Measurements from ENCODE around the gene FLOT1. TPM values are rescaled to one million over a fixed set of nuclear protein-coding genes. Genes with fewer than 3 reads are reported as not detected.

FLOT1 gene
- total RNA-seq, 1 donor, result 119 TPM

DNA sequence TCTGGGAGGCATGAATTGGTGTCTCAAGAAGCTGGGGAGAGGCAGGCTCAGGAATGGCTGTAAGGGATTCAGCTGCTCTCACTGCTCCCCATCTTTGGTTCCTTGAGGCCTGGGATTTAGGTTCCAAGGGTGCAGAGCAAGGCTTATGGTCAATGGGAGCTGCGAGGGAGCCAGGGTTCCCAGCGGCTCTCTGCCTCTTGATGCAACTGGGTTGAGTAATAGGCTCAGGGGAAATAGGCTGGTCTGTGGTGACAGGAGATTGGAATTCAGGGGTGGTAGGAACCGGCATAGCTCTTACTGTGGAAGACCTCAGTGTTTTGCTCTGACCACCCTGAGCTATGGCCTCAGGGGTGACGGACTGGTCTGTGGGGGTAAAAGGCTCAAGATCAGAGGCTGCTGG is 38.7 kb downstream of the FLOT1 start:
- TF ChIP-seq, protein P1, sequence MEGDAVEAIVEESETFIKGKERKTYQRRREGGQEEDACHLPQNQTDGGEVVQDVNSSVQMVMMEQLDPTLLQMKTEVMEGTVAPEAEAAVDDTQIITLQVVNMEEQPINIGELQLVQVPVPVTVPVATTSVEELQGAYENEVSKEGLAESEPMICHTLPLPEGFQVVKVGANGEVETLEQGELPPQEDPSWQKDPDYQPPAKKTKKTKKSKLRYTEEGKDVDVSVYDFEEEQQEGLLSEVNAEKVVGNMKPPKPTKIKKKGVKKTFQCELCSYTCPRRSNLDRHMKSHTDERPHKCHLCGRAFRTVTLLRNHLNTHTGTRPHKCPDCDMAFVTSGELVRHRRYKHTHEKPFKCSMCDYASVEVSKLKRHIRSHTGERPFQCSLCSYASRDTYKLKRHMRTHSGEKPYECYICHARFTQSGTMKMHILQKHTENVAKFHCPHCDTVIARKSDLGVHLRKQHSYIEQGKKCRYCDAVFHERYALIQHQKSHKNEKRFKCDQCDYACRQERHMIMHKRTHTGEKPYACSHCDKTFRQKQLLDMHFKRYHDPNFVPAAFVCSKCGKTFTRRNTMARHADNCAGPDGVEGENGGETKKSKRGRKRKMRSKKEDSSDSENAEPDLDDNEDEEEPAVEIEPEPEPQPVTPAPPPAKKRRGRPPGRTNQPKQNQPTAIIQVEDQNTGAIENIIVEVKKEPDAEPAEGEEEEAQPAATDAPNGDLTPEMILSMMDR (IDR thresholded peaks at IDR 0.05; ENCODE audit: insufficient read depth, low read depth, low read length), result no peak
- no peak overlapping the region for H3K4me3 ChIP-seq (ENCODE audit: low read depth, low read length)
- DNase-seq (ENCODE audit: low read depth), result no peak

DNA sequence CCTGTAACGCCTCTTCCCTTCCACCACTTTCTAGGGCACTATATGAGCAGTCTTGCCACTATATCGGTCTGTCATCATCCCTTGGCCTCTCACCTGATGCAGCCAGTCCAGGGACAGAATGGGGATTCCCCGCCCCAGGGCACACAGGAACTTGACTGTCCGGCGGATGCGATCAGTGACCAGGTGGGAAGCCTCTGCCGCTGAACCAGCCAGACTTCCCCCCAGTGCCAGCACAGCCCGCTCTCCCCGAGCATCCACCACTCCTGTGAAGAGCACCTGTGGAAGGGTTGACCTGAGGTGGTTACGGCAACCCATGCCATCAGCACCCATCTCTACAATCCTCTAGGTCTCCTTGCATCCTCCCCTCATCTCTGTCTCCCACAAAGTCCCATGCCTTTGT is 39.5 kb downstream of the FLOT1 start:
- H3K4me3 ChIP-seq (ENCODE audit: low read depth, low read length), result no peak overlapping the region
- DNase-seq (ENCODE audit: low read depth), result no peak
- TF ChIP-seq, protein P1 (IDR thresholded peaks at IDR 0.05; ENCODE audit: insufficient read depth, low read depth, low read length), result no peak

DNA sequence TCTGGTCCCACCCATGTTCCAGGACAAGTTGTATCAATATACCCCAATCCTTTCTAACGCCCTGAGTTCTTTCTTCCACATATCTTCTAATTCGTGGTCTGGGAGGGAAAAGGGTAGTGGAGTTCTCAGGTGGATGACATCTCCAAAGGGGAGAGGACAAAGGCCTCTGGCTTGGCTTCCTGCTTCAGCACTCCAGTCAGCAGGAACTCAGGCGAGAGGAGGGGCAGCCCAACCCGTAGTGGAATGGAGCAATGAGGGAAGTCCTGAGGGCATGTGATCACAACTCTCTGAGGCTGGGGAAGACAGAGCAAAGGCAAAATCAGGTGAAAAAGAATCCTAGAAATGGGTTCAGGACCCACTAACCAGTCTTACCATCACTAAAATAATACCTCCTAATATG is 42.1 kb downstream of the FLOT1 start:
- DNase-seq (ENCODE audit: low read depth), result no peak
- TF ChIP-seq, protein P1 (IDR thresholded peaks at IDR 0.05; ENCODE audit: insufficient read depth, low read depth, low read length), result no peak
- no peak overlapping the region for H3K4me3 ChIP-seq (ENCODE audit: low read depth, low read length)

DNA sequence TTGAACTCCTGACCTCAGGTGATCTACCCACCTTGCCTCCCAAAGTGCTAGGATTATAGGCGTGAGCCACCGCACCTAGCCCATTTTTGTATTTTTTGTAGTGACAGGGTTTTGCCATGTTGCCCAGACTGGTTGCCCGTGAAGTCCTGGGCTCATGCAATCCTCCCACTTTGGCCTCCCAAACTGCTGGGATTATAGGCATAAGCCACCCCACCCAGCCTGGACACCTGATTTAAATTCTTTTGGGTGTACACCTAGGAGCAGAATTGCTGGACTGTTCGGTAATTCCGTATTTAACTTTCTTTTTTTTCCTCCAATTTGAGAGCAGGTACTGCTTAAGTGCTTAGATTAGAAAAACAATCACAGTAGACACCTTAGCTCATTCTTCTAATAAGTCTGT is 46.1 kb downstream of the FLOT1 start:
- H3K4me3 ChIP-seq (ENCODE audit: low read depth, low read length), result no peak overlapping the region
- TF ChIP-seq, protein P1 (IDR thresholded peaks at IDR 0.05; ENCODE audit: insufficient read depth, low read depth, low read length), result no peak
- no peak for DNase-seq (ENCODE audit: low read depth)

DNA sequence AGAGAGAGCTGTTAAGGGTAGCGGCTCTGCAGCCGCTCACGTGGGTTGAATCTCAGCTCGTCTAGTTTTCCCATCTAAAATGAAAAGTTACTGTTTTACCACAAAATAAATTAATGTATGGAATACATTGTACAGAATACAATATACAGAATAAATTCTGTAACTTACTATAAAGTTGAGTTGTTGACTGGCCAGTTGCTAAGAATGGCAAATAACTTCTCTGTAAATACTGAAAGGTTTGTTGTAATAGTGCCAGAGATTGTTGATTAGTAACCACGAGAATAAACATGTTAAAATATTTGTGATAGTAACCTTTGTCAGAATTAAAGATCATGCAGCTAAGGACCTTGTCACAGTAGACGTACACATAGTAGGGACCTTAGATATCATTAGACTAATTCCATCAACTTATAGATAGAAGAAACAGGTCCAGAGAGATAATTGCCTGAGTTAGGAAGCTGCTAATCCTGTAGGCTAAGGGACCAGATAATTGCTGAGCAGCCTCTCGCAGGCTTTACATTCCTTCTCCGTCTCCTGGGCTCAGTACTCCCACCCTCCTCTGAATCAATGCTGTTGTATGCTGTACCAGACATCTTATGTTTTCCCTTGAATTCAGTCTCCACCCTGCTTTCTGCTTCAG is 51.2 kb downstream of the FLOT1 start:
- peak overlapping the region; percentile 95 for H3K4me3 ChIP-seq (ENCODE audit: low read depth, low read length)
- TF ChIP-seq, protein P1 (IDR thresholded peaks at IDR 0.05; ENCODE audit: insufficient read depth, low read depth, low read length), result no peak
- DNase-seq (ENCODE audit: low read depth), result peak; percentile 58

DNA sequence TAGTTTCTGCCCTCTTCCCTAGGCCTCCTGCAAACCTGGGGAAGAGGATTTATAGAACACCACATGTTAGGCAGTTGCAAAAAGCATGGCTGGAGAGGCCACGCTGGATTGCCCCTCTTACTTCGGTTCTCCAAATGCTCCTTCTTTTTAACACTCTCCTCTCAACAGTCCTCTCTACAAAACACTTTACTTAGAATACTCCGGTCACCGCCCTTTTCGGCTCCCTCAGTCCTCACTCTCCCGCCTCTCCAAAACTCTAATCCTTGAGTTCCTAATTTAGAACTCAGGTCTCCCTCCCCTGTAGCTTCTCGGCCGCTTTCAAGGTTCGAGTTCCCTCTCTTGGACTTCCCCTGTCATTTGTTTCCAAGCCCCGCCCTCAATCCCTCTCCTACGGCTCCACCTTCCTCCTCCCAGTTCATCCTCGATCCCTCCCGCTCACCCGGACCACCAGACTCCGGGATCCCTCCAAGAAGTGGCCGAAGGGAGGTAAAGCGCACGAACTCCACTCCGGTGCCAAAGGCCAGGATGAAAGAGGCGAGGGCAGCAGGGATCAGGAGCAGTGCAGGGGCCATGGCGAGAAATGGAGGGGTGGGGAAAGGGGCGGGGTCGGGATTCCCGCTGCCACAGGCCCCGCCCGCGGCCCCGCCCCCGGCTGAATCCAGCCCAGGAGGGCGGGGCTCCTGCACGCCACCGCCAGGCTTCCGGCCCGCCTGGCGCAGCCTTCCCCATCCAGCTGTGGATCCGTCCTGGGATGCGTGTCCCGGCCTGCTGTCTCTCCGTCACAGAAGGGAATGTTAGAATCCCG is 51.9 kb downstream of the FLOT1 start, which contains the start of gene NRM:
Gene NRM, minus strand, starts transcription at position 582 of the 805 bp plus-strand sequence. Its CDS starts 10 bp downstream, at position 572.
- H3K4me3 ChIP-seq (ENCODE audit: low read depth, low read length), result peak within 1 kb of the TSS; percentile 95
- TF ChIP-seq, protein P1 (IDR thresholded peaks at IDR 0.05; ENCODE audit: insufficient read depth, low read depth, low read length), result no peak
- peak; percentile 87 for DNase-seq (ENCODE audit: low read depth)
